T-helper 9 cell (primary cell): Measurements from ENCODE around the gene C10orf143.
"Not testable (repeated sequence)": the region's sequence is repeated elsewhere in the genome, so short reads cannot be mapped to it uniquely, and the experiment has no call there.

Experiments
- DNase-seq: peaks from one replicate; pipeline ENCODE4 v3.0.0-alpha.2; 2020

C10orf143 gene

DNA sequence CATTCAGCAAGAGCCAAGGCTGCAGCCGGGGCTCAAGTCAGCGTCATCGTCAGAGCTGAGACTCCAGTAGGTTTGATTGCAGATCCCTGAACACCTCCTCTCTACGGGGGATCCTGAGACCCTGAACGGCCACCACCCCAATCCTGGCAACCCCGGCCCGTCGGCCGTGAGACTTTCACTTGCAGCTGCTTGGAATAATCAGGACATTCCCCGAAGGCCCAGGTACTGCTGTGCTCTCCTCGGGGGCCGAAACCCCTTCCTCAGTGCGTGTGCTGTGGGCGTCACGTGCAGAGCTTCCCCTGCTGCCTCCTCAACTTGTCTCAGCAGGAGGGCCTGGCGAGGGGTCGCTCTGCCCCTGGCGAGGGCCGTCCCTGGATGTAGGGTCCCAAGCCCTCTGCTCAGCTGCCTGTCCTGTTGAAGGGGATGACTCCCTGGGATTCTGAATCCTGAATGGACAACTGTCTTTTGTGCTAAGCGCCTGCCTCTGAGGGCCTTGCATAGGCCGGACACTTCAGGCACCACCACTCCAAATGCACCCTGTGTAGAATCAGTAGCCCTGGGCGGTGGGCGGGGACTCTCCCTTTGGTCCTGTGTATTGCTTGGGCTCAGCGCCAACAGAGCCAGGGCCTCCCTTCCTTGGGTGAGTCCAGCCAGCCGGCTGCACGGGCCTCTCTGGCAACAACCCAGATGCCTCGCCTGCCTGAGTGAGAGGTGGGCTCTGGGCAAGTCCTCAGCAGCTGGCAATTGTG, 82.7 kb downstream of the C10orf143 start:
- DNase-seq = no peak

DNA sequence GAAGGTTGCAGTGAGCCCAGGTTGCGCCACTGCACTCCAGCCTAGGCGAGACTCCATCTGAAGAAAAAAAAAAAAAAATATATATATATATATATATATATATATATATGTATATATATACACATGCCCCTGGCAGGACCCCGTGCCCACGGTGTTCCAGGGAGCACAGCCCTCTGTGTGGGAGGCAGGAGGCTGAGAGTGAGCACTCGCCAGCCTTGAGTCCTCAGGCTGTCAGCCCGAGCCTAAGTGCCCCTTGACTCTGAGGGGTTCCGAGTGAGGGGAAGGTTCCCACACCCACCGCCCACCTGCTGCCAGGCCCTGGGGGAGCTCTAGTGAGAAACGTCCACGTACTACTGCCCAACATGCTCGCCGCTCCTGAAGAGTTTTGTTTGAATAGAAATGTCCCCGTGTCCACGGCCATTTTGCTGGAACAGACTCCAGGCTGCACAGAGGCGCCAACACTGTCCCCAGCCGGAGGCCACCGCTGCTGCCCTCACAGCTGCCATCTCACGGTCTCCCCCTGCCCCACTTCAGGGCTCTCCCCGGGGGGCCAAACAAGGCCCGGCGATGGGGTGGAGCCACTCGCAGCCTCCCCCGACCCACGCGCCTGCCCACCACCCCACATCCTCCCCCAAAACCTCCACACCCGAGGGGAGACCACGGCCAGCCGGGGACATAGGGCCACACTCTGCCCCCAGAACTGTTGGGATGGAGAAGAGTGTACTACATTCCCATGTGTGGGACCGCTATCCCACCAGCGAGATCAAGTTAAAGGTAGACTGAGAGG, 83.8 kb downstream of the C10orf143 start:
- DNase-seq = no peak

- no peak for DNase-seq
Measured at GRCh38 chr10:130025811-130026485, 84.7 kb downstream of the C10orf143 start.

DNA sequence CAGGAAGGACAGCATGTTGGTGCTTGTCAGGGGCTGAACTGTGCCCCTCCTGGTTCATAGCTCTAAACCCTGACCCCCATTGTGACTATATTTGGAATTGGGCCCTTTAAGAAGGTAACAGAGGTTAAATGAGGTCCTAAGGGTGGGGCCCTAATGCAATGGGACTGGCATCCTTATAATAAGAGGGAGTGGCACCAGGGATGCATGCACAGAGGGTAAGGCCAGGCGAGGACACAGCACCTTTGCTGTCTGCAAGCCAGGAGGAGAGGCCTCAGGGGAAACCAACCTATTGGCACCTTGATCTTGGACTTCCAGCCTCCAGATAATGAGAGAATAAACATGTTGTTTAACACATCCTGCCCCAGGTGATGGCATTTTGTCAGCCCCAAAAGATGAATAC, 85.3 kb downstream of the C10orf143 start:
- DNase-seq = no peak

DNA sequence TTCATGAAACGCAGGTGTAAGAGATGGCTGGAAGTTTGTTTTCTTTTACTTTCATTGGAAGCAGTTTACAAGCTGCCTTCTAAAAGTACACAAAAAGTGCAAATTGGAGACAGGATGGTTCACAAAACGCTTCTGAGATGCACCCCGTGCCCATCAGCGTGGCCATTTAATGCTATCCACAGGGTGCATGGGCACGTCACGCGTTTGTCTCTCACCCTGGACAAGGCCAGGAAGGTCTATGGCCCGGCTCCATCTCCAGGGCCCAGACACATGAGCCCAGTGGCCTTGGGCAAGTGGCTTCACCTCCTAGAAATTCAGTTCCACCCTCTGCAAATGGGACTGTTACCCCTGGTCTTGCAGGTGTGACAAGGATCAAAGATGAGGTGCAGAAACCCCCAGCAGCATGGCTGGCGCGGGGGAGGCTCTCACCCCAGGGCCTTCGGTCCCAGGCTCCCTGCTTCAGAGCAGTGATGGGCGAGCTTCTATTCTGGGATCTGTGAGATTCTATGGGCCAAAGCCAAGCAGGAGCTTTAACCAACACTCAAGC, 85.8 kb downstream of the C10orf143 start:
- no peak for DNase-seq

DNA sequence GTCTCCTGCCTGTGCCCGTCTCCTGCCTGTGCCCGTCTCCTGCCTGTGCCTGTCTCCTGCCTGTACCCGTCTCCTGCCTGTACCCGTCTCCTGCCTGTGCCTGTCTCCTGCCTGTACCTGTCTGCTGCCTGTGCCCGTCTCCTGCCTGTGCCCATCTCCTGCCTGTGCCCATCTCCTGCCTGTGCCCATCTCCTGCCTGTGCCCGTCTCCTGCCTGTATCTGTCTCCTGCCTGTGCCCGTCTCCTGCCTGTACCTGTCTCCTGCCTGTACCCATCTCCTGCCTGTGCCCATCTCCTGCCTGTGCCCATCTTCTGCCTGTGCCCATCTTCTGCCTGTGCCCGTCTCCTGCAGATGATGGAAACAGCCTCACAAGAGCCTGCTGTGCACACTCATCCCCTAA, 86.3 kb downstream of the C10orf143 start:
- DNase-seq = not testable (repeated sequence)

DNA sequence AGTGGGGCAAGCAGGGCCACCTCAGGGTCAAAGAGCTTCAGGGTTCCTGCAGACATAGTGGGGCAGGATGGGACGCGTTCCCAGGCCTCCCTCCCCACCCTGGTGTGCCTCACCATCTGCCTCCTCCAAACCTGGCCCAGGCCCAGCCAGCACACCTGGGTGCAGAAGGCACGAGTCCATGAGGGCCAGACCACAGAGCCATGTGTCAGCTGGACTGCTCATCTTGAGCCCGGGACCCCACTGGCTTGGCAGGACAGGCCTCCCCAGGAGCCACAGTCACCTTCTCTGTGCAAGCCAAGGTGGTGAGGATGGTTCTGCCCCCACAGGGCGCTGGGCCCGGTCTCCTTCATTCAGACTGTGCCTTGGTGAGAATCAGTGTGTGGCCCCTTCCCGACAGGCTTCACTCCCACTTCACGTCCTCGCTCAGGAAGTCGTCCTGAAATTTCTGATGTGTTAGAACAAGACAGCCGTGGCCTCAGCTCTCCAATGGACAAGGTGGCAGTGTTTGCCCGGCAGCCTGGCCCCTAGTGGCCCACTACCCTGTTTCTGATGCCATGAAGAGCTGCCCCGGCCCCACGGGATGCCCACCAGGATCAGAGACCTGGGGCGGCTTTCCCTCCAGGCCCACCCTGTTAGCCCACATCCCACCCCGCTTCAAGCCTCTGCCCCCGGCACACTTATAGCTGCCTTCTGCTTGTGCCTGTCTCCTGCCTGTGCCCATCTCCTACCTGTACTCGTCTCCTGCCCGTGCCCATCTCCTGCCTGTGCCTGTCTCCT, 87.0 kb downstream of the C10orf143 start:
- DNase-seq = no peak

DNA sequence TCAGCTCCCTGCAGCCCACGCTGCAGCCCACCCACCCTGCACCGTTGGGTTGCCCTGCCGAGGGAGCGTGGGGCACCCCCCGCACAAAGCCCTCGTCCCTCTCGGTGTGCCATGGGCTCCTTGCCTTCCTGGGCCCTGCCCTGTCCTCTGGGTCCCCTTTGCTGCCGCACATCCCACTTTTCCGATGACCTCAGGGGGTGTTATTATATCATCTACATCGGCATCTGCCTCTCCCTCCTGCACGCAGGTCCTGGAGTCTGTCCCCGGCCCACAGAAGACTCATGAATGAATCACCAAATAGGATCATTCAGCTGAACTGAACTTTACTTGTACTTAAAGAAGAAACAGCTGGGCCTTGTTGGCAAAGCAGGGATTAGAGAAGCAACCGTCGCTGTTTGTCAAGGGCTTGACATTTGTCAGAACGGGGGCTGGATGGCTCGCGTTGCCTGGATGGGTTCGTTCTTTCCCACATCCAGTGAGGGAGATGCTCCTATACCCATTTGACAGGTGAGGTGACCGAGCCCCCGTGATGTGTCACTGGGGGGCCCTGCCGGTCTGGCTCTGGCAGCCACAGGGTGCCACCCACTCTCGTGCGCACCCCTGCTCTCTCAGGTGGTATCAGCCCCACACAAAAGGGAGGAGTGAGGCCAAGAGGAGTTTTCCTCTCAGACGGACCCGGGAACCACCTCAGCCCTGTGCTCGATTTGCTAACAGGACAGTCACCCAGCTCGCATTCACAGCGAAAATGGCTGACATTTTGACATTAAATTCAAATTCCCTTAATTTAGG, 87.9 kb downstream of the C10orf143 start:
- DNase-seq = no peak

- DNase-seq = no peak
Measured at GRCh38 chr10:130022086-130022485, 88.5 kb downstream of the C10orf143 start.

- DNase-seq = no peak
Measured at GRCh38 chr10:130021383-130021950, 89.2 kb downstream of the C10orf143 start.

GRCh38 chr10:130020651-130021382, 89.8 kb downstream of the C10orf143 start:
- no peak for DNase-seq

GRCh38 chr10:130018730-130019185, 91.9 kb downstream of the C10orf143 start:
- DNase-seq = no peak

- DNase-seq = no peak
Measured at GRCh38 chr10:130018265-130018664, 92.4 kb downstream of the C10orf143 start.

DNA sequence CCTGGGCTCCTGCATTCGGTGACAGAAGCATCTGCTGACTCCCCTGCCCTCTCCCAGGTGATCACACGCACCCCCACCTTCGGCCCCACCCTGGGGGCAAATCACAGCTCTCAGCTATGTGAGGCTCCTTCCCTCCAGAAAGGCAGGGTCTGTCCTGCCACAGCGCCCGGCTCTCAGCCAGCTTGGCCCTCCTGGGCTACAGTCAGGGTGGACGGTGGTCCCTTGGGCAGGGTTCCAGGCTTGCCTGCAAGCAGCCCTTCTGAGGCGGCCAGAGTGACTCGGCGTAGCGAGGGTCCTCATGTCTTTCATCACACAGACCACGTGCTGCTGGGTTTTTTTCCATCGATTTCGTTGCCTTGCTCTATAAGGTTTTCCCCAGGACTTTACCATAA, 93.0 kb downstream of the C10orf143 start:
- no peak for DNase-seq

- DNase-seq = no peak
Measured at GRCh38 chr10:130016993-130017630, 93.5 kb downstream of the C10orf143 start.

- DNase-seq = no peak
Measured at GRCh38 chr10:130016095-130016494, 94.5 kb downstream of the C10orf143 start.

DNA sequence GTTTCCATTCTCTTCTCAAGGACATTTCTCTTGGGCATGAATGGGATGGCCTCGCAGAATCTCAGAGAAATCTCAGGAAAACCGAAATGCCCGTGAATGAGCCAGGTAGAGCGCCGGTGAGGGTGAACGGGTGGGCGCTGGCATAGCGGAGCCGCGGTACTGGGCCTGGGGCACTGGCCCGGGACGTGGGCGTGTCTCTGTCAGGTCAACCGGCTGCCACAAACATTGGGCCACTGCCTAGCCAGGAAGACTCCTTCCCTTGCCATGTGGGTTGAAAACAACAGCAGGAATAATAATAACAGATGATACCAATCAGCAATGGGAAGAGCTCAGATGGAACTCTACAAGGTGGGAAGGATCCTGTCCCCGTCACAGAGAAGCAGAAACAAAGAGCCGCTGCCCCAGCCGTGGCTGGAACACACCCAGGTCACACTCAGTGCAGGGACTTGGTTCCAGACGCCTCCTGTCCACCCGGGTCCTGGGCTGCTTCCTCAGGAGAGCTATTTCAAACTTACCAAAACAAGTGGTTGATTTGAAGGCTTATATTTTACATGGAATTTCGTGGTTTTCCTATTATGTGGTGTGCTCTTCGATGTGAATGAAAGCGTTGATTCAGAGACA, 95.4 kb downstream of the C10orf143 start:
- DNase-seq = no peak

DNA sequence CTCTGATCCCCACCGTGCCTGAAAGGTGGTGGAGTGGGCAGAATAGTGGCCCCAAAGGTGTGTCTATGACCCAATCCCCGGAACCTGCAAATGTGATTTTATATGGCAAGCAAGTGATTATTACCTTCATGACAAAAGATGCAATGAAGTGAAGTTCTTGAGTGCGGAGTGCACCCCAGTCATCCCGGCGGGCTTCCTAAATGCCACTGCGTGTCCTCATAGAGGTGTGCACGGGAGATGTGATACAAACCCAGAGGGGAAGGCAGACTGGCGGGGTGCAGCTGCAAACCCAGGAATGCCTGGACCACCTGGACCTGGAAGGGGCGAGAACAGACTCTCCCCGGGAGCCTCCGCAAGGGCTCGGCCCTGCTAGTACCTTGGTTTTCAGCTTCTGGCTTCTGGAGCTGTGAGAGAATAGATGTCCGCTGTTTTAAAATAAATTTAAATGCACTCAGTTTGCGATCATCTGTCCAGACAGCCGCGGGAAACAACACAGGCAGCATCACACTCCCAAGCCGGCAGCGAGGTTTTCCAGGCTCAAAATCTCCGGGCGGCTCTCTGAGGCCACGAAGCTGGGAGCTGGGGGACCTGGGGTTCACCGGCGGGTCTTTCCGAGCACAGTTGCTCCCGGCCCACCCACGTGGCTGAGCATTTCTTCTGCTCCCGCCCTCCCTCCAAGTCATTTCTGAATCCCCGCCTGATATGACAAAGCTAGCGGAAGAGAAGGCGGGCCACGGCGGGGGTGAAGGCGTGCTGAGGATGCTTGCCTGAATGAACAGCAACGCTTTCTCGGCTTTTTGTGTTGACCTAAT, 96.2 kb downstream of the C10orf143 start:
- DNase-seq = no peak
